Gastrocnemius medialis (tissue), 4 donors: Measurements from ENCODE around the gene ASXL1. TPM values are rescaled to one million over a fixed set of nuclear protein-coding genes. Genes with fewer than 3 reads are reported as not detected.
A peak's percentile ranks its signal among the peaks of the same experiment; 100 is the strongest.
"Not testable (repeated sequence)": the region's sequence is repeated elsewhere in the genome, so short reads cannot be mapped to it uniquely, and the experiment has no call there.

Experiments
- ATAC-seq, 2 donors: fragments of 150-250 bp; one replicate each; pipeline ENCODE4 v1.9.1; 2016
- DNase-seq, 2 donors: peaks; one replicate each; pipeline ENCODE4 v3.0.0-alpha.2; 2019
- H3K27ac ChIP-seq, 4 donors: fragments of 200-600 bp; sonication (generic); 1 replicate in 1 of 4; 2 replicates in 3 of 4; pipeline ENCODE4 v1.5.1; 2016 to 2018; ENCODE audit warnings: mild to moderate bottlenecking in 2 of 4, moderate library complexity in 1 of 4
- H3K27me3 ChIP-seq, 3 donors: fragments of 200-600 bp; sonication (generic) in 2 of 3; 1 replicate in 1 of 3; 2 replicates in 2 of 3; pipeline versions ENCODE4 v1.5.1 to v1.6.0; 2016 to 2019; ENCODE audit warnings: mild to moderate bottlenecking in 1 of 3, moderate library complexity in 1 of 3
- H3K36me3 ChIP-seq, 2 donors: fragments of 200-600 bp; sonication (generic) in 1 of 2; one replicate each; pipeline ENCODE4 v1.5.1; 2017 to 2018
- H3K4me1 ChIP-seq, 2 donors: fragments of 200-600 bp; sonication (generic) in 1 of 2; one replicate each; pipeline ENCODE4 v1.5.1; 2016 to 2017; ENCODE audit warnings: mild to moderate bottlenecking in 2 of 2
- H3K4me3 ChIP-seq, 4 donors: fragments of 200-600 bp; sonication (generic) in 3 of 4; 1 replicate in 1 of 4; 2 replicates in 3 of 4; pipeline ENCODE4 v1.5.1; 2016 to 2019; ENCODE audit warnings: mild to moderate bottlenecking in 2 of 4
- H3K9me3 ChIP-seq, 3 donors: fragments of 200-600 bp; sonication (generic) in 2 of 3; 1 replicate in 1 of 3; 2 replicates in 2 of 3; pipeline ENCODE4 v1.5.1; 2016 to 2019
- CTCF ChIP-seq, 5 experiments: fragments of 450-650 bp in 3 of 5; fragments of 200-600 bp in 2 of 5; sonication (generic) in 2 of 5; IDR thresholded peaks in 4 of 5; conservative IDR thresholded peaks in 1 of 5; 1 replicate in 4 of 5; 2 replicates in 1 of 5; pipeline ENCODE4 v1.5.1; 2016 to 2019; ENCODE audit warnings: antibody characterized with exemption in 5 of 5, mild to moderate bottlenecking in 3 of 5, moderate library complexity in 3 of 5
- POLR2A ChIP-seq, 2 donors: fragments of 450-650 bp; IDR thresholded peaks; one replicate each; pipeline ENCODE4 v1.6.1; 2017; ENCODE audit warnings: antibody characterized with exemption in 2 of 2, mild to moderate bottlenecking in 2 of 2, moderate library complexity in 2 of 2
- in situ Hi-C, 4 donors: fragments of 200-750 bp; cut with MboI; loops; one replicate each; pipeline versions ENCODE4 v1.15.0 to v1.8.0; 2017; ENCODE audit warnings: low sequenced_read_pairs in 4 of 4
- intact Hi-C: fragments of 100-400 bp; cut with DNase I; formaldehyde crosslinking; loops from one replicate; pipeline ENCODE4 v1.15.1; 2023; ENCODE audit warnings: low total_unique reads
- total RNA-seq, 4 donors: library from RNA; depleted of rRNA; stranded (reverse); fragments of >200 nt; gene quantifications; one replicate each; pipeline versions ENCODE4 v1.1.0 to v1.2.3, GENCODE V29; 2016

Gene ASXL1
- total RNA-seq, 4 donors from 2014 or later: 21.8 to 36.6 (median 28.4) TPM

GRCh38 chr20:32464401-32465091 is 106.4 kb downstream of the ASXL1 start:
- TF ChIP-seq POLR2A (IDR thresholded peaks at IDR 0.05) (no peak), CTCF (IDR thresholded peaks at IDR 0.05 in 4 of 5, conservative IDR thresholded peaks at IDR 0.05 in 1 of 5) (no peak)
- H3K4me3 ChIP-seq: no peak overlapping the region
- H3K27ac ChIP-seq: no peak overlapping the region
- H3K4me1 ChIP-seq: no peaks in the 10 kb centered on the region
- in situ Hi-C loops: no loop called here
- H3K9me3 ChIP-seq: no peaks in the 10 kb centered on the region
- H3K36me3 ChIP-seq: no peaks in the 10 kb centered on the region
- H3K27me3 ChIP-seq: no peaks in the 10 kb centered on the region
- intact Hi-C loops: no loop called here
- DNase-seq: no peak
- no peak for ATAC-seq

- no peaks in the 10 kb centered on the region for H3K4me1 ChIP-seq
- ATAC-seq: peak in 1 of 2 donors; percentile 43
- no peaks in the 10 kb centered on the region for H3K9me3 ChIP-seq
- H3K27me3 ChIP-seq: no peaks in the 10 kb centered on the region
- intact Hi-C loops (no loop called here), in situ Hi-C loops (no loop called here)
- H3K4me3 ChIP-seq: no peak overlapping the region
- H3K27ac ChIP-seq: peak overlapping the region; percentile 13 to 52 (median 46)
- DNase-seq: no peak
- TF ChIP-seq CTCF (IDR thresholded peaks at IDR 0.05 in 4 of 5, conservative IDR thresholded peaks at IDR 0.05 in 1 of 5) (no peak), POLR2A (IDR thresholded peaks at IDR 0.05) (no peak)
- H3K36me3 ChIP-seq: no peaks in the 10 kb centered on the region
Measured at GRCh38 chr20:32465092-32465900, 107.2 kb downstream of the ASXL1 start.

- H3K4me1 ChIP-seq, H3K4me3 ChIP-seq, H3K36me3 ChIP-seq, H3K9me3 ChIP-seq, H3K27me3 ChIP-seq, intact Hi-C loops, DNase-seq, ATAC-seq, in situ Hi-C loops: not testable (repeated sequence)
- H3K27ac ChIP-seq: peak overlapping the region; percentile 13 to 52 (median 46)
Measured at GRCh38 chr20:32465901-32466675, 108.0 kb downstream of the ASXL1 start.

GRCh38 chr20:32466739-32467505 is 108.8 kb downstream of the ASXL1 start:
- intact Hi-C loops: no loop called here
- no peaks in the 10 kb centered on the region for H3K27me3 ChIP-seq
- no peaks in the 10 kb centered on the region for H3K9me3 ChIP-seq
- H3K36me3 ChIP-seq: no peaks in the 10 kb centered on the region
- peak overlapping the region in 1 of 4 donors; percentile 45 for H3K27ac ChIP-seq
- peaks cover 0 to 7% of the 10 kb centered on the region in 2 donors for H3K4me1 ChIP-seq
- DNase-seq (no peak), ATAC-seq (no peak)
- in situ Hi-C loops: no loop called here
- TF ChIP-seq POLR2A (IDR thresholded peaks at IDR 0.05): no peak
- no peak for TF ChIP-seq CTCF (IDR thresholded peaks at IDR 0.05 in 4 of 5, conservative IDR thresholded peaks at IDR 0.05 in 1 of 5)
- H3K4me3 ChIP-seq: no peak overlapping the region
